GM23248 (cell line): ENCODE measurements around the gene RNF130.

Experiments
- EZH2 ChIP-seq: fragments of 200-600 bp; sonication (generic); IDR thresholded peaks from 2 replicates; pipeline ENCODE4 v1.6.1; 2018; ENCODE audit warnings: antibody characterized with exemption, mild to moderate bottlenecking; ENCODE audit not compliant: insufficient read depth, poor library complexity, severe bottlenecking
- EZH2phosphoT487 ChIP-seq: fragments of 200-600 bp; sonication (generic); IDR thresholded peaks from 2 replicates; pipeline ENCODE4 v1.6.1; 2018; ENCODE audit warnings: antibody characterized with exemption, moderate library complexity, mild to moderate bottlenecking, low read depth; ENCODE audit not compliant: insufficient read depth

GRCh38 chr5:180072556-180072955, 997 bp upstream of the RNF130 start:
- no peak for TF ChIP-seq EZH2
- no peak for TF ChIP-seq EZH2phosphoT487
